ENCODE results near the gene PRG3. TPM values are rescaled to one million over a fixed set of nuclear protein-coding genes. Genes with fewer than 3 reads are reported as not detected.

PRG3 gene
- total and polyA plus RNA-seq, 2 of the 13 experiments (the other 11 are each of a cell fraction or from before 2014, with no cell fraction given), result not detected

DNA sequence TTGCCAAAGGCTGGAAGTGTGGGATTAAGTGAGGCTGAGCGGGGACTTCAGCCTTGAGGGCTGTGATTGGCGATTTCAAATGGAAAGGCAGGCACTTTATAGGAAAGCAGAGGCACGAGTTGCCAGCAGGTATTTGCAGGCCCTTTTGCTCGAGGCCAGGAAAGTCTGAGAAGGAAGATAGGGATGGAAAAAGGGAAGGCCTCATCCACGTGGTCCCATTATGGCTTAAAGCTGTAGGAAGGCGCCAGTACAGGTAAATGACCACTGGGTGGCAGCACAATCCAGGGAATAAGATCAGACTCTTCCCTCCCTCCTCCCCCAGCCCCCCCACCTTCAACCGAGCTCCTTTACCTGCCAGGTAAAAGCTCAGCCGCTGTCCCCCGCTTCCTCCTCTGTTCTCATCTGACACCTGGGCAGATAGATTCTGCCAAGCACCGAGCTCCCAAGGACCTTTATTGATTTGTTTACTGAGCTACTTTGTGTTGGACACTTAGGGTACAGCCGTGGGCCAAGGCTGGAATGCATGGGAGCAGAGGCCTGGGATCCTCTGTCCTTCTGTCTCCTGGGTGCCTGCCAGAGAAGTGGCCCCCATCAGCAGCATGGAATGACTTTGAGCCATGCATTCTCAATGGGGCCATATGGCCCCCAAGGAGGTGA lies 35.3 kb downstream of the PRG3 start (continued):
- TF ChIP-seq, protein P1, sequence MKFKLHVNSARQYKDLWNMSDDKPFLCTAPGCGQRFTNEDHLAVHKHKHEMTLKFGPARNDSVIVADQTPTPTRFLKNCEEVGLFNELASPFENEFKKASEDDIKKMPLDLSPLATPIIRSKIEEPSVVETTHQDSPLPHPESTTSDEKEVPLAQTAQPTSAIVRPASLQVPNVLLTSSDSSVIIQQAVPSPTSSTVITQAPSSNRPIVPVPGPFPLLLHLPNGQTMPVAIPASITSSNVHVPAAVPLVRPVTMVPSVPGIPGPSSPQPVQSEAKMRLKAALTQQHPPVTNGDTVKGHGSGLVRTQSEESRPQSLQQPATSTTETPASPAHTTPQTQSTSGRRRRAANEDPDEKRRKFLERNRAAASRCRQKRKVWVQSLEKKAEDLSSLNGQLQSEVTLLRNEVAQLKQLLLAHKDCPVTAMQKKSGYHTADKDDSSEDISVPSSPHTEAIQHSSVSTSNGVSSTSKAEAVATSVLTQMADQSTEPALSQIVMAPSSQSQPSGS (CRISPR knock-in tag; IDR thresholded peaks at IDR 0.05), result no peak
- no peak for TF ChIP-seq ZNF335 (CRISPR knock-in tag; IDR thresholded peaks at IDR 0.05)
- peak; percentile 45; the same call in 1 of the 2 replicates for TF ChIP-seq MYC (CRISPR knock-in tag; IDR thresholded peaks at IDR 0.05; ENCODE audit: borderline replicate concordance)
- 0 out of 3 replicates have a peak, but pooled peaks have one; percentile 18 for TF ChIP-seq MXI1 (IDR thresholded peaks at IDR 0.05; ENCODE audit: borderline replicate concordance, low read depth, low read length)
- 0 out of 2 replicates have a peak, but pooled peaks have one; percentile 7 for TF ChIP-seq ZNF547 (CRISPR knock-in tag; IDR thresholded peaks at IDR 0.05)
- TF ChIP-seq RARA (CRISPR knock-in tag; IDR thresholded peaks at IDR 0.05), result peak; percentile 7; the same call in 1 of the 2 replicates
- peak; percentile 68 for TF ChIP-seq ZEB1 (IDR thresholded peaks at IDR 0.05; ENCODE audit: insufficient replicate concordance, low read depth)
- no peak for TF ChIP-seq ZNF326 (CRISPR knock-in tag; IDR thresholded peaks at IDR 0.05; ENCODE audit: borderline replicate concordance)
- TF ChIP-seq MTF1 (CRISPR knock-in tag; IDR thresholded peaks at IDR 0.05), result no peak
- no peak for TF ChIP-seq RBFOX2 (IDR thresholded peaks at IDR 0.05; ENCODE audit: low read depth, low read length)
- no peak for TF ChIP-seq ZNF724P (CRISPR knock-in tag; IDR thresholded peaks at IDR 0.05; ENCODE audit: borderline replicate concordance)
- no peak for TF ChIP-seq NR2F6 (IDR thresholded peaks at IDR 0.05)
- no peak for TF ChIP-seq NR2F6 (CRISPR knock-in tag; IDR thresholded peaks at IDR 0.05)
- no peak for TF ChIP-seq MEIS1 (CRISPR knock-in tag; IDR thresholded peaks at IDR 0.05; ENCODE audit: borderline replicate concordance)
- peak; percentile 57; the same call in 1 of the 2 replicates for TF ChIP-seq ZFY (CRISPR knock-in tag; IDR thresholded peaks at IDR 0.05)

Data from HepG2 (cell line).